ENCODE results near the gene CD302.

DNA sequence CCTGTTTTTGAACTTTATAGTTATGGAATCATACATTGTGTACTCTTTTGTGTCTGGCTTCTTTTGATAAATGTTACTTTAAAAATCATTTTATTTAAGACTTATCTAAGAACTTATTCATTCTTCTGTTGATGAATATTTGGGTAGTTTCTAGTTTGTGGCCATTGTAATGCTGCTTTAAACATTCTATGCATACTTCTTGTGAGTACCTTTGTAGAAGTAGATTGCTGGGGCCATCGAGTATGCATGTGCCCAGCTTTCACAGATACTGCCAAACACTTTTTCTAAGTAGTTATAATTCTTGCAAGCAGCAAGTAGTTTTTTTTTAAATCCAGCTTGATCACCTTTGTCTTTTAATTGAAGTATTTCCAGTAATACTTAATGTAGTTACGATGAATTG, 11.1 kb downstream of the CD302 start:
- no peak for TF ChIP-seq CTCF (IDR thresholded peaks at IDR 0.05; ENCODE audit: insufficient read depth, low read depth, low read length)
- TF ChIP-seq EZH2 (IDR thresholded peaks at IDR 0.05; ENCODE audit: insufficient read depth, low read length): no peak

Measured in astrocyte (in vitro differentiated cells and primary cell).